Keratinocyte (primary cell): ENCODE measurements around the gene HHIP. TPM values are rescaled to one million over a fixed set of nuclear protein-coding genes. Genes with fewer than 3 reads are reported as not detected.

Experiments used
- DNase-seq: peaks from one replicate; pipeline ENCODE4 v3.0.0-alpha.2; 2011; ENCODE audit warnings: low read depth, missing footprints, low spot score
- FAIRE-seq: peaks from 2 replicates; lab custom pipeline; 2011; peaks lifted over from hg19 to GRCh38; lab: Jason Lieb, UNC
- H2AFZ ChIP-seq: 2 replicates; pipeline ENCODE4 v1.6.0; 2012; ENCODE audit warnings: low read length, control low read depth, inconsistent platforms; ENCODE audit not compliant: control insufficient read depth
- H3K27ac ChIP-seq: 2 replicates; pipeline ENCODE4 v1.5.1; 2011; ENCODE audit warnings: low read length; ENCODE audit not compliant: control insufficient read depth, insufficient read depth
- H3K27me3 ChIP-seq: 3 replicates; pipeline ENCODE4 v1.6.0; 2011; ENCODE audit warnings: low read length; ENCODE audit not compliant: control insufficient read depth, insufficient read depth; ENCODE audit errors: extremely low read depth
- H3K36me3 ChIP-seq, 2 experiments: 2 replicates in 1 of 2; 3 replicates in 1 of 2; pipeline ENCODE4 v1.5.1; 2011; ENCODE audit warnings: low read length in 2 of 2, mild to moderate bottlenecking in 1 of 2; ENCODE audit not compliant: control insufficient read depth in 2 of 2, insufficient read depth in 2 of 2; ENCODE audit errors: extremely low read depth in 1 of 2
- H3K4me1 ChIP-seq: 3 replicates; pipeline ENCODE4 v1.5.1; 2011; ENCODE audit warnings: low read length; ENCODE audit not compliant: control insufficient read depth, insufficient read depth; ENCODE audit errors: extremely low read depth
- H3K4me2 ChIP-seq: 3 replicates; pipeline ENCODE4 v1.6.0; 2011; ENCODE audit warnings: low read depth, low read length; ENCODE audit not compliant: control insufficient read depth, insufficient read depth; ENCODE audit errors: extremely low read depth
- H3K4me3 ChIP-seq, 3 experiments: fragments of 200-600 bp in 1 of 3; sonication (generic) in 1 of 3; 2 replicates in 2 of 3; 3 replicates in 1 of 3; pipeline ENCODE4 v1.5.1; 2011 to 2016; ENCODE audit warnings: low read length in 3 of 3, mild to moderate bottlenecking in 3 of 3, control low read depth in 2 of 3, inconsistent platforms in 1 of 3, low read depth in 1 of 3, mixed read lengths in 1 of 3, mixed run types in 1 of 3, moderate library complexity in 1 of 3; ENCODE audit not compliant: control insufficient read depth in 2 of 3, insufficient read depth in 2 of 3; ENCODE audit errors: extremely low read depth in 1 of 3
- H3K79me2 ChIP-seq: 2 replicates; pipeline ENCODE4 v1.6.0; 2012; ENCODE audit warnings: low read length; ENCODE audit not compliant: control insufficient read depth, insufficient read depth
- H3K9ac ChIP-seq: 3 replicates; pipeline ENCODE4 v1.6.0; 2011; ENCODE audit warnings: low read length; ENCODE audit not compliant: control insufficient read depth, insufficient read depth; ENCODE audit errors: extremely low read depth
- H3K9me1 ChIP-seq: 3 replicates; pipeline ENCODE4 v1.6.0; 2011; ENCODE audit warnings: low read length; ENCODE audit not compliant: control insufficient read depth, insufficient read depth; ENCODE audit errors: extremely low read depth
- H3K9me3 ChIP-seq: 2 replicates; pipeline ENCODE4 v1.5.1; 2012; ENCODE audit warnings: low read depth, low read length; ENCODE audit not compliant: control insufficient read depth
- H4K20me1 ChIP-seq: 3 replicates; pipeline ENCODE4 v1.6.0; 2011; ENCODE audit warnings: low read length; ENCODE audit not compliant: control insufficient read depth, insufficient read depth; ENCODE audit errors: extremely low read depth
- CTCF ChIP-seq, 3 experiments: IDR thresholded peaks in 1 of 3; conservative IDR thresholded peaks in 1 of 3; optimal IDR thresholded peaks in 1 of 3; 2 replicates in 2 of 3; 3 replicates in 1 of 3; pipeline versions ENCODE3 to v1.5.1; 2011; ENCODE audit warnings: low read length in 3 of 3, mild to moderate bottlenecking in 3 of 3, moderate library complexity in 2 of 3, control low read depth in 1 of 3, inconsistent platforms in 1 of 3; ENCODE audit not compliant: insufficient read depth in 2 of 3; ENCODE audit errors: extremely low read depth in 1 of 3
- EZH2 ChIP-seq: IDR thresholded peaks from one replicate; pipeline ENCODE4 v1.6.1; 2012; ENCODE audit warnings: inconsistent platforms, mild to moderate bottlenecking, low read length, moderate library complexity
- dilution Hi-C: fragments of 300-500 bp; cut with MboI; formaldehyde crosslinking; loops from one replicate; pipeline ENCODE4 v1.7.0; 2020; ENCODE audit warnings: low sequenced_read_pairs; ENCODE audit not compliant: extremely low pct_ligation_motif_present
- polyA plus RNA-seq, 5 experiments: library from polyadenylated mRNA; depleted of rRNA in 3 of 5; stranded (reverse) in 3 of 5; stranded (forward) in 1 of 5; unstranded in 1 of 5; fragments of >200 nt; gene quantifications; 1 replicate in 1 of 5; 2 replicates in 3 of 5; 3 replicates in 1 of 5; pipeline versions ENCODE4 v1.2.1 to v1.2.3, GENCODE V29; 2011 to 2012; ENCODE audit warnings: missing spikeins in 2 of 5, low read depth in 1 of 5, low replicate concordance in 1 of 5

The HHIP gene
- polyA plus RNA-seq, 1 donor (not counting 4 experiments of a cell fraction or from before 2014, with no cell fraction given), result 0.20 TPM

- TF ChIP-seq EZH2 (no peak), CTCF (optimal IDR thresholded peaks at IDR 0.05 in 1 of 3, IDR thresholded peaks at IDR 0.05 in 1 of 3, conservative IDR thresholded peaks at IDR 0.05 in 1 of 3; ENCODE audit: extremely low read depth in 1 of 3, insufficient read depth in 2 of 3, low read length in 3 of 3) (no peak)
- DNase-seq, result peak; percentile 40
- dilution Hi-C loops, result no loop called here
These were observed 64.0 kb downstream of the HHIP start for GRCh38 chr4:144709793-144710525.

GRCh38 chr4:144710526-144710912 lies 64.6 kb downstream of the HHIP start:
- H3K9me3 ChIP-seq, result no peaks in the 10 kb centered on the region
- FAIRE-seq, result no peak
- H3K4me1 ChIP-seq, result peaks cover 18% of the 10 kb centered on the region
- H3K4me3 ChIP-seq, result no peak overlapping the region
- dilution Hi-C loops, result no loop called here
- no peaks in the 10 kb centered on the region for H3K9me1 ChIP-seq
- no peaks in the 10 kb centered on the region for H4K20me1 ChIP-seq
- H3K36me3 ChIP-seq, result no peaks in the 10 kb centered on the region
- peak overlapping the region; percentile 12 for H3K27ac ChIP-seq
- no peak overlapping the region for H2AFZ ChIP-seq
- no peaks in the 10 kb centered on the region for H3K79me2 ChIP-seq
- H3K9ac ChIP-seq, result no peak overlapping the region
- TF ChIP-seq EZH2, result no peak
- TF ChIP-seq CTCF (optimal IDR thresholded peaks at IDR 0.05 in 1 of 3, IDR thresholded peaks at IDR 0.05 in 1 of 3, conservative IDR thresholded peaks at IDR 0.05 in 1 of 3; ENCODE audit: extremely low read depth in 1 of 3, insufficient read depth in 2 of 3, low read length in 3 of 3), result no peak
- no peak for DNase-seq
- no peak overlapping the region for H3K4me2 ChIP-seq
- H3K27me3 ChIP-seq, result no peaks in the 10 kb centered on the region

More at GRCh38 chr4:144709793-144710525, 64.0 kb downstream of the HHIP start:
- Histone ChIP-seq H3K27ac (peak overlapping the region; percentile 34), H3K4me2 (peak overlapping the region; percentile 30), H4K20me1 (no peaks in the 10 kb centered on the region), H3K9ac (no peak overlapping the region), H3K4me3 (no peak overlapping the region), H3K9me3 (no peaks in the 10 kb centered on the region), H3K9me1 (no peaks in the 10 kb centered on the region), H3K27me3 (no peaks in the 10 kb centered on the region), H3K36me3 (no peaks in the 10 kb centered on the region), H2AFZ (no peak overlapping the region), H3K79me2 (no peaks in the 10 kb centered on the region), H3K4me1 (peaks cover 18% of the 10 kb centered on the region)
- peak; percentile 71 for FAIRE-seq
